Peyer's patch (tissue), 4 donors: ENCODE measurements around the gene ST7.

Experiments used
- CTCF ChIP-seq, 6 experiments: fragments of 450-650 bp in 4 of 6; fragments of 200-600 bp in 2 of 6; sonication (generic) in 1 of 6; IDR thresholded peaks; one replicate each; pipeline ENCODE4 v1.5.1; 2017 to 2019; ENCODE audit warnings: antibody characterized with exemption in 6 of 6, mild to moderate bottlenecking in 3 of 6, moderate library complexity in 1 of 6
- POLR2A ChIP-seq, 2 donors: fragments of 450-650 bp; IDR thresholded peaks; one replicate each; pipeline ENCODE4 v1.5.1; 2017; ENCODE audit warnings: antibody characterized with exemption in 2 of 2, mild to moderate bottlenecking in 2 of 2, moderate library complexity in 2 of 2

- TF ChIP-seq CTCF (IDR thresholded peaks at IDR 0.05) (no peak), POLR2A (IDR thresholded peaks at IDR 0.05) (no peak)
Measured at GRCh38 chr7:116912269-116912909, 40.9 kb upstream of the ST7 start.
